ENCODE data around the gene RRAGD.

RRAGD gene

GRCh38 chr6:89409461-89410035 is 2.5 kb downstream of the RRAGD start:
- H3K4me3 ChIP-seq (ENCODE audit: low read depth, low read length), result no peak overlapping the region
- in situ Hi-C loops (cut with HindIII; ENCODE audit: low sequenced_read_pairs), result no loop called here
- TF ChIP-seq CTCF (IDR thresholded peaks at IDR 0.05; ENCODE audit: low read depth, low read length, missing control alignments), result no peak
- no peak for DNase-seq (ENCODE audit: low read depth)

- no peak for DNase-seq (ENCODE audit: low read depth)
- no peak overlapping the region for H3K4me3 ChIP-seq (ENCODE audit: low read depth, low read length)
- in situ Hi-C loops (cut with HindIII; ENCODE audit: low sequenced_read_pairs), result no loop called here
- TF ChIP-seq CTCF (IDR thresholded peaks at IDR 0.05; ENCODE audit: low read depth, low read length, missing control alignments), result no peak
Measured at GRCh38 chr6:89406141-89406540, 5.9 kb downstream of the RRAGD start.

- DNase-seq (ENCODE audit: low read depth), result no peak
- in situ Hi-C loops (cut with HindIII; ENCODE audit: low sequenced_read_pairs), result no loop called here
Measured at GRCh38 chr6:89404512-89404911, 7.6 kb downstream of the RRAGD start.

GRCh38 chr6:89402776-89403175 is 9.3 kb downstream of the RRAGD start:
- DNase-seq (ENCODE audit: low read depth), result no peak
- TF ChIP-seq CTCF (IDR thresholded peaks at IDR 0.05; ENCODE audit: low read depth, low read length, missing control alignments), result no peak
- no peak overlapping the region for H3K4me3 ChIP-seq (ENCODE audit: low read depth, low read length)
- in situ Hi-C loops (cut with HindIII; ENCODE audit: low sequenced_read_pairs), result no loop called here

More at GRCh38 chr6:89404512-89404911, 7.6 kb downstream of the RRAGD start:
- H3K4me3 ChIP-seq (ENCODE audit: low read depth, low read length), result no peak overlapping the region
- no peak for TF ChIP-seq CTCF (IDR thresholded peaks at IDR 0.05; ENCODE audit: low read depth, low read length, missing control alignments)

- no peak for TF ChIP-seq CTCF (IDR thresholded peaks at IDR 0.05; ENCODE audit: low read depth, low read length, missing control alignments)
- no peak overlapping the region for H3K4me3 ChIP-seq (ENCODE audit: low read depth, low read length)
- in situ Hi-C loops (cut with HindIII; ENCODE audit: low sequenced_read_pairs), result no loop called here
- DNase-seq (ENCODE audit: low read depth), result no peak
Measured at GRCh38 chr6:89400912-89401399, 11.1 kb downstream of the RRAGD start.

- DNase-seq (ENCODE audit: low read depth), result no peak
- in situ Hi-C loops (cut with HindIII; ENCODE audit: low sequenced_read_pairs), result no loop called here
Measured at GRCh38 chr6:89400050-89400449, 12.0 kb downstream of the RRAGD start.

More at GRCh38 chr6:89400050-89400449, 12.0 kb downstream of the RRAGD start:
- no peak for TF ChIP-seq CTCF (IDR thresholded peaks at IDR 0.05; ENCODE audit: low read depth, low read length, missing control alignments)
- no peak overlapping the region for H3K4me3 ChIP-seq (ENCODE audit: low read depth, low read length)
